Suprapubic skin (tissue), 3 donors: Measurements from ENCODE around the gene PTRH2.

Experiments
- CTCF ChIP-seq, 2 donors: fragments of 200-600 bp in 1 of 2; fragments of 450-650 bp in 1 of 2; sonication (generic) in 1 of 2; IDR thresholded peaks; one replicate each; pipeline ENCODE4 v1.5.1; 2016 to 2019; ENCODE audit warnings: antibody characterized with exemption in 2 of 2, mild to moderate bottlenecking in 1 of 2, moderate library complexity in 1 of 2
- EP300 ChIP-seq: sonication (generic); formaldehyde crosslinking; IDR thresholded peaks from one replicate; pipeline ENCODE4 v1.6.1; 2017; ENCODE audit warnings: antibody characterized with exemption

GRCh38 chr17:59756236-59756818 is 49.1 kb upstream of the PTRH2 start:
- TF ChIP-seq CTCF (IDR thresholded peaks at IDR 0.05) (no peak), EP300 (no peak)
